NB4 (cell line): ENCODE results near the gene PGBD5.

Source experiments
- POLR2A ChIP-seq: IDR thresholded peaks from 2 replicates; pipeline ENCODE4 v1.6.1; 2011; ENCODE audit warnings: mild to moderate bottlenecking; ENCODE audit not compliant: insufficient read length; ENCODE audit errors: extremely low read depth
- TF ChIP-seq, protein P1 (sequence below): IDR thresholded peaks from one replicate; pipeline ENCODE4 v1.5.1; 2012; ENCODE audit warnings: low read depth, low read length

DNA sequence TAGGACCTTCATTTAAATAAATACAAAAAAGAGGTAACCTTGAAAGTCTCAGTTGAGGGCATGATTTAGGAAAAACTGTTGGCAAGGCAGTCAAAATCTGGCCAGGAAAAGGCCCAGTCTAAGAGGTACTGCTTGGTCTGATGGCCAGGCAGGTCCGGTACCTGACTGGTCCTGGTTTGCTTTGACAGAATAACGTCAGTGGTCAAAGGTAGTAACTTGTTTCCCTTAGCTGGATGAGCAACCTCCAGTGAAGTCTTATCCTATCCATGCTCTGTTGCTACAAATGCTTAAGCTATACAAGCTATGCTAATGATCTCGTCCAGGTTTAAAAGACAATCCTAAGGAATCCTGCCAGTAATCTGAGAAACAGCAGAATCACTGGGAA lies 85.0 kb downstream of the PGBD5 start:
- no peak for TF ChIP-seq POLR2A
- TF ChIP-seq, protein P1, sequence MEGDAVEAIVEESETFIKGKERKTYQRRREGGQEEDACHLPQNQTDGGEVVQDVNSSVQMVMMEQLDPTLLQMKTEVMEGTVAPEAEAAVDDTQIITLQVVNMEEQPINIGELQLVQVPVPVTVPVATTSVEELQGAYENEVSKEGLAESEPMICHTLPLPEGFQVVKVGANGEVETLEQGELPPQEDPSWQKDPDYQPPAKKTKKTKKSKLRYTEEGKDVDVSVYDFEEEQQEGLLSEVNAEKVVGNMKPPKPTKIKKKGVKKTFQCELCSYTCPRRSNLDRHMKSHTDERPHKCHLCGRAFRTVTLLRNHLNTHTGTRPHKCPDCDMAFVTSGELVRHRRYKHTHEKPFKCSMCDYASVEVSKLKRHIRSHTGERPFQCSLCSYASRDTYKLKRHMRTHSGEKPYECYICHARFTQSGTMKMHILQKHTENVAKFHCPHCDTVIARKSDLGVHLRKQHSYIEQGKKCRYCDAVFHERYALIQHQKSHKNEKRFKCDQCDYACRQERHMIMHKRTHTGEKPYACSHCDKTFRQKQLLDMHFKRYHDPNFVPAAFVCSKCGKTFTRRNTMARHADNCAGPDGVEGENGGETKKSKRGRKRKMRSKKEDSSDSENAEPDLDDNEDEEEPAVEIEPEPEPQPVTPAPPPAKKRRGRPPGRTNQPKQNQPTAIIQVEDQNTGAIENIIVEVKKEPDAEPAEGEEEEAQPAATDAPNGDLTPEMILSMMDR = no peak
